CD14-positive monocyte (primary cell): ENCODE data around the gene TIGD3. TPM values are rescaled to one million over a fixed set of nuclear protein-coding genes. Genes with fewer than 3 reads are reported as not detected.

Experiments
- DNase-seq, 3 donors: peaks; one replicate each; pipeline ENCODE4 v3.0.0-alpha.2; 2011 to 2022
- H2AFZ ChIP-seq: 2 replicates; pipeline ENCODE4 v1.6.0; 2012; ENCODE audit warnings: mild to moderate bottlenecking, low read depth, low read length, inconsistent platforms; ENCODE audit not compliant: insufficient read depth, poor library complexity, severe bottlenecking
- H3K27ac ChIP-seq, 2 donors: 1 replicate in 1 of 2; 2 replicates in 1 of 2; pipeline ENCODE4 v1.5.1; 2012 to 2013; ENCODE audit warnings: low read length in 2 of 2, control low read depth in 1 of 2, inconsistent platforms in 1 of 2, low read depth in 1 of 2, mild to moderate bottlenecking in 1 of 2
- H3K27me3 ChIP-seq, 2 donors: one replicate each; pipeline versions ENCODE4 v1.6.0 to v1.6.1; 2011 to 2013; ENCODE audit warnings: low read length in 2 of 2; ENCODE audit not compliant: control insufficient read depth in 2 of 2, insufficient read depth in 2 of 2
- H3K36me3 ChIP-seq, 2 donors: replicated peaks in 1 of 2; 1 replicate in 1 of 2; 2 replicates in 1 of 2; pipeline versions ENCODE4 v1.5.1 to v1.6.1; 2012 to 2013; ENCODE audit warnings: low read length in 2 of 2, control low read depth in 1 of 2, inconsistent platforms in 1 of 2, mild to moderate bottlenecking in 1 of 2; ENCODE audit not compliant: insufficient read depth in 2 of 2, control insufficient read depth in 1 of 2
- H3K4me1 ChIP-seq, 2 donors: 1 replicate in 1 of 2; 2 replicates in 1 of 2; pipeline versions ENCODE4 v1.5.1 to v1.6.1; 2012 to 2013; ENCODE audit warnings: low read length in 2 of 2, control low read depth in 1 of 2, inconsistent platforms in 1 of 2, mild to moderate bottlenecking in 1 of 2, moderate library complexity in 1 of 2; ENCODE audit not compliant: insufficient read depth in 2 of 2, control insufficient read depth in 1 of 2
- H3K4me2 ChIP-seq: replicated peaks from 2 replicates; pipeline ENCODE3; 2012; ENCODE audit warnings: low read length, moderate library complexity, mild to moderate bottlenecking; ENCODE audit not compliant: poor library complexity, severe bottlenecking; ENCODE audit errors: extremely low read depth
- H3K4me3 ChIP-seq, 3 experiments: fragments of 200-600 bp in 1 of 3; sonication (generic) in 1 of 3; replicated peaks in 1 of 3; 1 replicate in 2 of 3; 2 replicates in 1 of 3; pipeline ENCODE4 v1.5.1; 2011 to 2013; ENCODE audit warnings: low read length in 3 of 3, mild to moderate bottlenecking in 3 of 3, control low read depth in 2 of 3, low read depth in 2 of 3, inconsistent platforms in 1 of 3, moderate library complexity in 1 of 3
- H3K79me2 ChIP-seq: 2 replicates; pipeline ENCODE4 v1.6.0; 2012; ENCODE audit warnings: mild to moderate bottlenecking, control low read depth, inconsistent platforms, low read length, moderate library complexity; ENCODE audit not compliant: insufficient read depth
- H3K9ac ChIP-seq: 2 replicates; pipeline ENCODE4 v1.6.0; 2017; ENCODE audit warnings: low read length, mild to moderate bottlenecking; ENCODE audit not compliant: insufficient read depth, poor library complexity, severe bottlenecking
- H3K9me3 ChIP-seq, 2 donors: replicated peaks in 1 of 2; 1 replicate in 1 of 2; 2 replicates in 1 of 2; pipeline versions ENCODE4 v1.5.1 to v1.6.1; 2012 to 2013; ENCODE audit warnings: low read length in 2 of 2, control low read depth in 1 of 2; ENCODE audit not compliant: control insufficient read depth in 1 of 2, insufficient read depth in 1 of 2
- H4K20me1 ChIP-seq: 2 replicates; pipeline ENCODE4 v1.6.0; 2012; ENCODE audit warnings: mild to moderate bottlenecking, low read length, control low read depth, moderate library complexity; ENCODE audit not compliant: insufficient read depth
- H3K27ac Mint-ChIP-seq, 7 donors: one replicate each; pipeline ENCODE4 v1.8.0; 2020; ENCODE audit warnings: mild to moderate bottlenecking in 7 of 7, mixed read lengths in 7 of 7, moderate library complexity in 6 of 7, inconsistent platforms in 2 of 7
- H3K27me3 Mint-ChIP-seq, 3 donors: one replicate each; pipeline ENCODE4 v1.8.0; 2021 to 2022; ENCODE audit warnings: low read depth in 3 of 3, mild to moderate bottlenecking in 3 of 3, mixed read lengths in 3 of 3, moderate library complexity in 3 of 3, inconsistent platforms in 1 of 3
- H3K36me3 Mint-ChIP-seq, 2 donors: one replicate each; pipeline ENCODE4 v1.8.0; 2020; ENCODE audit warnings: mixed read lengths in 2 of 2, inconsistent platforms in 1 of 2, mild to moderate bottlenecking in 1 of 2
- H3K4me1 Mint-ChIP-seq: one replicate; pipeline ENCODE4 v1.8.0; 2020; ENCODE audit warnings: mild to moderate bottlenecking, mixed read lengths
- H3K4me3 Mint-ChIP-seq, 2 donors: one replicate each; pipeline ENCODE4 v1.8.0; 2020; ENCODE audit warnings: mild to moderate bottlenecking in 2 of 2, mixed read lengths in 2 of 2, moderate library complexity in 1 of 2
- H3K9me3 Mint-ChIP-seq, 7 donors: one replicate each; pipeline ENCODE4 v1.8.0; 2020 to 2022; ENCODE audit warnings: mixed read lengths in 7 of 7, mild to moderate bottlenecking in 6 of 7, moderate library complexity in 6 of 7, inconsistent platforms in 2 of 7
- CTCF ChIP-seq: fragments of 200-600 bp; IDR thresholded peaks from one replicate; pipeline ENCODE4 v1.8.0; 2022; ENCODE audit warnings: antibody characterized with exemption, mild to moderate bottlenecking
- WGBS: methylation state at CpG from one replicate; pipeline ENCODE4 v1.1.5; 2013; ENCODE audit warnings: missing lambda C conversion rate; ENCODE audit not compliant: insufficient coverage; 5-methylcytosine and 5-hydroxymethylcytosine counted together
- intact Hi-C, 2 donors: fragments of 100-400 bp; cut with micrococcal nuclease; formaldehyde crosslinking; loops; one replicate each; pipeline versions ENCODE4 v1.15.0 to v1.15.1; 2023
- polyA plus RNA-seq, 3 donors: library from polyadenylated mRNA; depleted of rRNA in 1 of 3; unstranded in 2 of 3; stranded (reverse) in 1 of 3; fragments of 300-500 nt in 2 of 3; fragments of >200 nt in 1 of 3; fragmentation: Illumina TruSeq in 2 of 3; gene quantifications; 1 replicate in 2 of 3; 2 replicates in 1 of 3; pipeline ENCODE4 v1.2.3, GENCODE V29; 2012 to 2021

Gene TIGD3
- polyA plus RNA-seq, 3 donors, result 1.7 to 3.7 (median 2.8) TPM

GRCh38 chr11:65381716-65382032 lies 27.1 kb downstream of the TIGD3 start:
- WGBS, result 0% methylated on average over 1 of the region's 6 CpGs
- peaks cover 54% of the 10 kb centered on the region for H3K4me1 Mint-ChIP-seq
- peak overlapping the region; percentile 88 to 89 for H3K4me3 Mint-ChIP-seq
- Histone ChIP-seq H3K27me3 (no peaks in the 10 kb centered on the region), H3K79me2 (peaks cover 16% of the 10 kb centered on the region), H3K27ac (peak overlapping the region; percentile 89 to 100), H2AFZ (peak overlapping the region; percentile 70), H3K4me2 (peak overlapping the region; percentile 92), H3K36me3 (no peaks in the 10 kb centered on the region), H3K9me3 (no peaks in the 10 kb centered on the region), H4K20me1 (no peaks in the 10 kb centered on the region), H3K4me3 (peak overlapping the region; percentile 14 to 73 (median 54)), H3K9ac (peak overlapping the region; percentile 88), H3K4me1 (peaks cover 52 to 72% of the 10 kb centered on the region in 2 donors)
- no peak for TF ChIP-seq CTCF
- peaks cover 0 to 2% (median 0%) of the 10 kb centered on the region in 3 donors for H3K27me3 Mint-ChIP-seq
- intact Hi-C loops, result loop anchor here (2.0 to 5.0 kb wide), 3 partner anchors 36 to 126 kb away; no protein-coding TSS in a partner anchor
- peak; percentile 64 to 70 (median 66) for DNase-seq
- peaks cover 3 to 5% of the 10 kb centered on the region in 2 donors for H3K36me3 Mint-ChIP-seq
- H3K27ac Mint-ChIP-seq, result peak overlapping the region; percentile 99 to 100 (median 100)
- H3K9me3 Mint-ChIP-seq, result peaks cover 0 to 3% (median 0%) of the 10 kb centered on the region in 7 donors

- H3K27me3 ChIP-seq, result no peaks in the 10 kb centered on the region
- under 1% methylated on average over 20 of the region's 27 CpGs for WGBS
- H3K9ac ChIP-seq, result peak within 1 kb of the TSS; percentile 88
- peak; percentile 87 for TF ChIP-seq CTCF
- peak within 1 kb of the TSS; percentile 99 to 100 (median 100) for H3K27ac Mint-ChIP-seq
- no peaks in the 10 kb centered on the region for H4K20me1 ChIP-seq
- H3K4me3 ChIP-seq, result peak within 1 kb of the TSS; percentile 21 to 73 (median 54)
- peaks cover 58% of the 10 kb centered on the region for H3K4me1 Mint-ChIP-seq
- intact Hi-C loops, result loop anchor here (2.0 to 5.0 kb wide), 3 partner anchors 35 to 125 kb away; no protein-coding TSS in a partner anchor
- peaks cover 3 to 5% of the 10 kb centered on the region in 2 donors for H3K36me3 Mint-ChIP-seq
- H3K9me3 ChIP-seq, result no peaks in the 10 kb centered on the region
- peaks cover 57 to 75% of the 10 kb centered on the region in 2 donors for H3K4me1 ChIP-seq
- peaks cover 21% of the 10 kb centered on the region for H3K79me2 ChIP-seq
- DNase-seq, result peak; percentile 96 to 99 (median 98)
- H2AFZ ChIP-seq, result peak within 1 kb of the TSS; percentile 70
- peak within 1 kb of the TSS; percentile 89 to 100 for H3K27ac ChIP-seq
- H3K4me2 ChIP-seq, result peak within 1 kb of the TSS; percentile 92
- H3K9me3 Mint-ChIP-seq, result peaks cover 0 to 3% (median 0%) of the 10 kb centered on the region in 7 donors
- peak within 1 kb of the TSS; percentile 89 to 94 for H3K4me3 Mint-ChIP-seq
- no peaks in the 10 kb centered on the region for H3K36me3 ChIP-seq
- H3K27me3 Mint-ChIP-seq, result peaks cover 0 to 2% (median 0%) of the 10 kb centered on the region in 3 donors
Measured at GRCh38 chr11:65382033-65382803, 27.7 kb downstream of the TIGD3 start, which contains the start of gene SLC25A45. TSS of gene SLC25A45 (minus strand) at chr11:65382646. CDS start at chr11:65381951, 695 bp downstream.
